GM21515 (cell line): ENCODE data around the gene HSD17B11.
A peak's percentile ranks its signal among the peaks of the same experiment; 100 is the strongest.
"Not testable (repeated sequence)": the region's sequence is repeated elsewhere in the genome, so short reads cannot be mapped to it uniquely, and the experiment has no call there.

Experiments used
- ATAC-seq: cut with Tn5 transposase; IDR thresholded peaks from one replicate; pipeline ENCODE4 v1.9.1; 2021; ENCODE audit not compliant: unreplicated experiment

Gene HSD17B11

GRCh38 chr4:87405211-87405820 lies 14.3 kb upstream of the HSD17B11 start:
- ATAC-seq: no peak

GRCh38 chr4:87403732-87404131 lies 12.7 kb upstream of the HSD17B11 start:
- not testable (repeated sequence) for ATAC-seq

- no peak for ATAC-seq
These were observed 9.0 kb upstream of the HSD17B11 start for GRCh38 chr4:87399954-87400353.

GRCh38 chr4:87399148-87399547 lies 8.2 kb upstream of the HSD17B11 start:
- ATAC-seq: no peak

- not testable (repeated sequence) for ATAC-seq
These were observed 4.9 kb upstream of the HSD17B11 start for GRCh38 chr4:87395851-87396250.

GRCh38 chr4:87395073-87395472 lies 4.1 kb upstream of the HSD17B11 start:
- ATAC-seq: not testable (repeated sequence)

GRCh38 chr4:87392183-87392582 lies 1.2 kb upstream of the HSD17B11 start:
- no peak for ATAC-seq

- ATAC-seq: peak; percentile 19
These were observed 627 bp upstream of the HSD17B11 start for GRCh38 chr4:87391576-87392054.

GRCh38 chr4:87390551-87390890 lies 467 bp downstream of the HSD17B11 start:
- ATAC-seq: peak; percentile 2

GRCh38 chr4:87390055-87390454 lies 933 bp downstream of the HSD17B11 start:
- ATAC-seq: not testable (repeated sequence)

GRCh38 chr4:87388901-87389300 lies 2.1 kb downstream of the HSD17B11 start:
- ATAC-seq: no peak

GRCh38 chr4:87387237-87387636 lies 3.8 kb downstream of the HSD17B11 start:
- ATAC-seq: no peak

GRCh38 chr4:87384466-87385132 lies 6.4 kb downstream of the HSD17B11 start:
- ATAC-seq: not testable (repeated sequence)

GRCh38 chr4:87382931-87383330 lies 8.1 kb downstream of the HSD17B11 start:
- ATAC-seq: no peak

GRCh38 chr4:87382116-87382515 lies 8.9 kb downstream of the HSD17B11 start:
- ATAC-seq: no peak

GRCh38 chr4:87377816-87378215 lies 13.2 kb downstream of the HSD17B11 start:
- ATAC-seq: no peak

GRCh38 chr4:87375719-87376291 lies 15.2 kb downstream of the HSD17B11 start:
- peak; percentile 62 for ATAC-seq

GRCh38 chr4:87370068-87370467 lies 20.9 kb downstream of the HSD17B11 start:
- ATAC-seq: no peak

GRCh38 chr4:87366521-87367162 lies 24.3 kb downstream of the HSD17B11 start:
- no peak for ATAC-seq

GRCh38 chr4:87365348-87365747 lies 25.6 kb downstream of the HSD17B11 start:
- no peak for ATAC-seq

GRCh38 chr4:87363552-87363951 lies 27.4 kb downstream of the HSD17B11 start:
- ATAC-seq: no peak
